Measurements from ENCODE around the gene RPL28.

RPL28 gene

GRCh38 chr19:55439052-55439451 lies 53.3 kb downstream of the RPL28 start:
- TF ChIP-seq, protein P1, sequence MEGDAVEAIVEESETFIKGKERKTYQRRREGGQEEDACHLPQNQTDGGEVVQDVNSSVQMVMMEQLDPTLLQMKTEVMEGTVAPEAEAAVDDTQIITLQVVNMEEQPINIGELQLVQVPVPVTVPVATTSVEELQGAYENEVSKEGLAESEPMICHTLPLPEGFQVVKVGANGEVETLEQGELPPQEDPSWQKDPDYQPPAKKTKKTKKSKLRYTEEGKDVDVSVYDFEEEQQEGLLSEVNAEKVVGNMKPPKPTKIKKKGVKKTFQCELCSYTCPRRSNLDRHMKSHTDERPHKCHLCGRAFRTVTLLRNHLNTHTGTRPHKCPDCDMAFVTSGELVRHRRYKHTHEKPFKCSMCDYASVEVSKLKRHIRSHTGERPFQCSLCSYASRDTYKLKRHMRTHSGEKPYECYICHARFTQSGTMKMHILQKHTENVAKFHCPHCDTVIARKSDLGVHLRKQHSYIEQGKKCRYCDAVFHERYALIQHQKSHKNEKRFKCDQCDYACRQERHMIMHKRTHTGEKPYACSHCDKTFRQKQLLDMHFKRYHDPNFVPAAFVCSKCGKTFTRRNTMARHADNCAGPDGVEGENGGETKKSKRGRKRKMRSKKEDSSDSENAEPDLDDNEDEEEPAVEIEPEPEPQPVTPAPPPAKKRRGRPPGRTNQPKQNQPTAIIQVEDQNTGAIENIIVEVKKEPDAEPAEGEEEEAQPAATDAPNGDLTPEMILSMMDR (IDR thresholded peaks at IDR 0.05; ENCODE audit: borderline replicate concordance, insufficient read depth, low read depth, low read length), result no peak
- no peak overlapping the region for H3K4me3 ChIP-seq (ENCODE audit: low read depth, low read length)

DNA sequence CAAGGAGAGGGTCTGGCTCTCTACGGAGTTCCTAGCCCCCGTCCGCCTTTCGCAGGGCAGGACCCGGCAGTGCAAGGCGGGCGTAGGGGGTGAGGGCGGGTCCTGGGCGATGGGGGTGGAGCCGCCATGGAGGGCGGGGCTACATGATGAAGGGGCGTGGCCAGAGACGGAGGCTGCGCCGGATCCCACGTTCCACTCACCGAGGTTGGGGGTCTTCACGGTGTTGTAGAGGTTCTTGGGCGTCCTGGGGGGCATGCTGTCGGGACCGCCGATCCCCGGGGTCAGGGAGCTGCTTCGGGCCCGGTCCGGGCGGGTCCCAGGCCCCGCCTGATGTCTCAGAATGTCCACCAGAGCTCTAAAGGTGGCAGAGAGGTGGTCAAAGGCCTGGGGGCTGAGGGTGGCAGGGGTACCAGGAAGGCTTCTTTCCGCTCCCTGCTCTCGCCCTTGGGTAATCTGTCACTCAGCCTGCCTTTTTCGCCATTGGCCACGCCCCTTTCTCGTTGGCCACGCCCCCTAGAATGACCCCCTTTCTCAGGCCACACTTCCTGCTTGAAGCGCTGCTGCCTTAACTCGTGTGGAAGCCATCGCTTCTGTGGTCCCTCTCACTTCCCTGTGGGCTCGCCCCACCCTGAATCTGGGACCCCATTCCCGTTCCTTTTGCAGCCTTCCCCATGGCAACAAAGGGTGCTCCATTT lies 54.8 kb downstream of the RPL28 start:
- TF ChIP-seq, protein P1 (IDR thresholded peaks at IDR 0.05; ENCODE audit: borderline replicate concordance, insufficient read depth, low read depth, low read length), result no peak
- no peak overlapping the region for H3K4me3 ChIP-seq (ENCODE audit: low read depth, low read length)

GRCh38 chr19:55441319-55441691 lies 55.6 kb downstream of the RPL28 start:
- no peak overlapping the region for H3K4me3 ChIP-seq (ENCODE audit: low read depth, low read length)
- TF ChIP-seq, protein P1 (IDR thresholded peaks at IDR 0.05; ENCODE audit: borderline replicate concordance, insufficient read depth, low read depth, low read length), result no peak

- TF ChIP-seq, protein P1 (IDR thresholded peaks at IDR 0.05; ENCODE audit: borderline replicate concordance, insufficient read depth, low read depth, low read length), result no peak
- no peak overlapping the region for H3K4me3 ChIP-seq (ENCODE audit: low read depth, low read length)
Observed at GRCh38 chr19:55441692-55442321, 56.1 kb downstream of the RPL28 start.

GRCh38 chr19:55442372-55442961 lies 56.7 kb downstream of the RPL28 start:
- H3K4me3 ChIP-seq (ENCODE audit: low read depth, low read length), result no peak overlapping the region

GRCh38 chr19:55443045-55443823 lies 57.5 kb downstream of the RPL28 start, which contains the start of gene SHISA7:
TSS of gene SHISA7 (minus strand) at chr19:55443300. CDS start at chr19:55442863, 437 bp downstream.
- TF ChIP-seq, protein P1 (IDR thresholded peaks at IDR 0.05; ENCODE audit: borderline replicate concordance, insufficient read depth, low read depth, low read length), result no peak
- H3K4me3 ChIP-seq (ENCODE audit: low read depth, low read length), result no peak within 1 kb of the TSS

More at GRCh38 chr19:55442372-55442961, 56.7 kb downstream of the RPL28 start:
- TF ChIP-seq, protein P1 (IDR thresholded peaks at IDR 0.05; ENCODE audit: borderline replicate concordance, insufficient read depth, low read depth, low read length), result no peak
